A549 treated with Mapracorat at 1 μM for 4 hours (cell line): Measurements from ENCODE around the gene ANKRD45. TPM values are rescaled to one million over a fixed set of nuclear protein-coding genes. Genes with fewer than 3 reads are reported as not detected.

Source experiments
- total RNA-seq: library from RNA; stranded (reverse); fragments of 200-300 nt; extraction: Qiagen RNA extraction; gene quantifications from 5 replicates; pipeline ENCODE4 v1.2.3, GENCODE V29; 2022

ANKRD45 gene
- 0.08 to 0.15 TPM (median 0.10 TPM) in 5 replicates for total RNA-seq

GRCh38 chr1:173669491-173669941 is at the start of gene ANKRD45:
Gene ANKRD45 (minus strand): TSS chr1:173669851. CDS start chr1:173659418, 10,433 bp downstream.

GRCh38 chr1:173714759-173715537 is 45.3 kb upstream of the ANKRD45 start, which contains the start of gene KLHL20:
Gene KLHL20 (plus strand): TSS chr1:173714981. CDS start chr1:173716044, 1,063 bp downstream.

GRCh38 chr1:173635116-173635515 is 34.5 kb downstream of the ANKRD45 start, which contains the start of gene TEX50:
Gene TEX50 (plus strand): TSS chr1:173635338. CDS start chr1:173635522, 184 bp downstream.

GRCh38 chr1:173603056-173603591 is 66.5 kb downstream of the ANKRD45 start, which contains the start of gene SLC9C2:
Gene SLC9C2 (minus strand): TSS chr1:173603072. CDS start chr1:173601776, 1,296 bp downstream.

Other genes with a start within 250 kb of the ANKRD45 start
- 321 to 342 TPM (median 333 TPM) in 5 replicates for gene PRDX6, start 192.5 kb downstream of the ANKRD45 start, total RNA-seq
- not detected in 5 replicates for gene SLC9C2, start 66.8 kb downstream of the ANKRD45 start, total RNA-seq
- not detected in 5 replicates for gene TEX50, start 34.5 kb downstream of the ANKRD45 start, total RNA-seq
- 11.1 to 13.5 TPM (median 12.4 TPM) in 5 replicates for gene KLHL20, start 45.1 kb upstream of the ANKRD45 start, total RNA-seq
- gene DARS2, start 154.8 kb upstream of the ANKRD45 start, total RNA-seq = 38.2 to 42.9 TPM (median 42.0 TPM) in 5 replicates
- gene CENPL, start 155.0 kb upstream of the ANKRD45 start, total RNA-seq = 11.9 to 15.1 TPM (median 12.8 TPM) in 5 replicates
- 273 to 346 TPM (median 286 TPM) in 5 replicates for gene GAS5, start 198.1 kb upstream of the ANKRD45 start, total RNA-seq
- 1.0 to 1.5 TPM (median 1.2 TPM) in 5 replicates for gene ZBTB37, start 198.5 kb upstream of the ANKRD45 start, total RNA-seq
- gene SERPINC1, start 247.5 kb upstream of the ANKRD45 start, total RNA-seq = not detected in 5 replicates